Duodenal mucosa (tissue), 2 donors: ENCODE results near the gene KCNQ2.

Experiments used
- H3K27ac ChIP-seq: one replicate; pipeline ENCODE4 v1.7.0; 2013; ENCODE audit warnings: low read depth, low read length
- H3K27me3 ChIP-seq, 2 donors: one replicate each; pipeline ENCODE4 v1.7.0; 2013; ENCODE audit warnings: low read length in 2 of 2, control low read depth in 1 of 2; ENCODE audit not compliant: insufficient read depth in 2 of 2, control insufficient read depth in 1 of 2
- H3K36me3 ChIP-seq, 2 donors: one replicate each; pipeline ENCODE4 v1.7.0; 2013; ENCODE audit warnings: low read length in 2 of 2, control low read depth in 1 of 2; ENCODE audit not compliant: insufficient read depth in 2 of 2, control insufficient read depth in 1 of 2
- H3K4me1 ChIP-seq, 2 donors: one replicate each; pipeline ENCODE4 v1.7.0; 2013; ENCODE audit warnings: low read length in 2 of 2, control low read depth in 1 of 2; ENCODE audit not compliant: insufficient read depth in 2 of 2, control insufficient read depth in 1 of 2
- H3K4me3 ChIP-seq, 2 donors: one replicate each; pipeline ENCODE4 v1.7.0; 2013; ENCODE audit warnings: low read length in 2 of 2, low read depth in 1 of 2
- H3K9ac ChIP-seq, 2 donors: one replicate each; pipeline ENCODE4 v1.7.0; 2013; ENCODE audit warnings: low read length in 2 of 2, low read depth in 1 of 2
- H3K9me3 ChIP-seq, 2 donors: one replicate each; pipeline ENCODE4 v1.7.0; 2013; ENCODE audit warnings: low read length in 2 of 2, control low read depth in 1 of 2; ENCODE audit not compliant: control insufficient read depth in 1 of 2

Gene KCNQ2

GRCh38 chr20:63470410-63470809, 2.0 kb downstream of the KCNQ2 start:
- no peaks in the 10 kb centered on the region for H3K36me3 ChIP-seq
- no peak overlapping the region for H3K27ac ChIP-seq
- no peaks in the 10 kb centered on the region for H3K9me3 ChIP-seq
- no peak overlapping the region for H3K4me3 ChIP-seq
- H3K4me1 ChIP-seq = no peaks in the 10 kb centered on the region
- peaks cover 21 to 38% of the 10 kb centered on the region in 2 donors for H3K27me3 ChIP-seq
- H3K9ac ChIP-seq = no peak overlapping the region

GRCh38 chr20:63469713-63470101, 2.7 kb downstream of the KCNQ2 start:
- Histone ChIP-seq H3K9me3 (no peaks in the 10 kb centered on the region), H3K36me3 (no peaks in the 10 kb centered on the region), H3K9ac (no peak overlapping the region), H3K27ac (no peak overlapping the region), H3K4me1 (no peaks in the 10 kb centered on the region), H3K27me3 (peaks cover 21 to 32% of the 10 kb centered on the region in 2 donors), H3K4me3 (no peak overlapping the region)

GRCh38 chr20:63469019-63469712, 3.3 kb downstream of the KCNQ2 start:
- Histone ChIP-seq H3K9ac (no peak overlapping the region), H3K27ac (no peak overlapping the region), H3K27me3 (peaks cover 21 to 27% of the 10 kb centered on the region in 2 donors), H3K36me3 (no peaks in the 10 kb centered on the region), H3K9me3 (no peaks in the 10 kb centered on the region), H3K4me3 (no peak overlapping the region), H3K4me1 (no peaks in the 10 kb centered on the region)

GRCh38 chr20:63468421-63468820, 4.0 kb downstream of the KCNQ2 start:
- H3K27me3 ChIP-seq = peaks cover 16 to 20% of the 10 kb centered on the region in 2 donors
- no peaks in the 10 kb centered on the region for H3K9me3 ChIP-seq
- H3K4me1 ChIP-seq = no peaks in the 10 kb centered on the region
- H3K9ac ChIP-seq = no peak overlapping the region
- no peak overlapping the region for H3K4me3 ChIP-seq
- no peak overlapping the region for H3K27ac ChIP-seq
- no peaks in the 10 kb centered on the region for H3K36me3 ChIP-seq

- Histone ChIP-seq H3K4me3 (no peak overlapping the region), H3K27ac (no peak overlapping the region), H3K27me3 (peaks cover 16 to 19% of the 10 kb centered on the region in 2 donors), H3K4me1 (no peaks in the 10 kb centered on the region), H3K9ac (no peak overlapping the region), H3K36me3 (no peaks in the 10 kb centered on the region), H3K9me3 (no peaks in the 10 kb centered on the region)
Measured at GRCh38 chr20:63467294-63468083, 5.0 kb downstream of the KCNQ2 start.

GRCh38 chr20:63466861-63467260, 5.6 kb downstream of the KCNQ2 start:
- no peaks in the 10 kb centered on the region for H3K4me1 ChIP-seq
- H3K27me3 ChIP-seq = peaks cover 16 to 22% of the 10 kb centered on the region in 2 donors
- no peaks in the 10 kb centered on the region for H3K36me3 ChIP-seq
- H3K9ac ChIP-seq = no peak overlapping the region
- no peak overlapping the region for H3K4me3 ChIP-seq
- H3K27ac ChIP-seq = no peak overlapping the region
- no peaks in the 10 kb centered on the region for H3K9me3 ChIP-seq

- no peak overlapping the region for H3K27ac ChIP-seq
- no peak overlapping the region for H3K4me3 ChIP-seq
- H3K9me3 ChIP-seq = no peaks in the 10 kb centered on the region
- H3K9ac ChIP-seq = no peak overlapping the region
- no peaks in the 10 kb centered on the region for H3K4me1 ChIP-seq
- H3K36me3 ChIP-seq = no peaks in the 10 kb centered on the region
- peaks cover 16 to 24% of the 10 kb centered on the region in 2 donors for H3K27me3 ChIP-seq
Measured at GRCh38 chr20:63466250-63466825, 6.1 kb downstream of the KCNQ2 start.

- H3K36me3 ChIP-seq = no peaks in the 10 kb centered on the region
- H3K4me3 ChIP-seq = no peak overlapping the region
- no peaks in the 10 kb centered on the region for H3K9me3 ChIP-seq
- H3K9ac ChIP-seq = no peak overlapping the region
- peaks cover 11 to 19% of the 10 kb centered on the region in 2 donors for H3K27me3 ChIP-seq
- H3K27ac ChIP-seq = no peak overlapping the region
- H3K4me1 ChIP-seq = no peaks in the 10 kb centered on the region
Measured at GRCh38 chr20:63465380-63466249, 6.8 kb downstream of the KCNQ2 start.

GRCh38 chr20:63464289-63464635, 8.2 kb downstream of the KCNQ2 start:
- peaks cover 10 to 14% of the 10 kb centered on the region in 2 donors for H3K27me3 ChIP-seq
- no peaks in the 10 kb centered on the region for H3K4me1 ChIP-seq
- no peak overlapping the region for H3K4me3 ChIP-seq
- no peak overlapping the region for H3K9ac ChIP-seq
- no peak overlapping the region for H3K27ac ChIP-seq
- no peaks in the 10 kb centered on the region for H3K36me3 ChIP-seq
- H3K9me3 ChIP-seq = no peaks in the 10 kb centered on the region
